ENCODE data around the gene ADAR. TPM values are rescaled to one million over a fixed set of nuclear protein-coding genes. Genes with fewer than 3 reads are reported as not detected.
A peak's percentile ranks its signal among the peaks of the same experiment; 100 is the strongest.

The ADAR gene
- total RNA-seq, 3 donors from 2014 or later (not counting 1 experiment from before 2014, with no cell fraction given), result 260 to 281 (median 265) TPM

DNA sequence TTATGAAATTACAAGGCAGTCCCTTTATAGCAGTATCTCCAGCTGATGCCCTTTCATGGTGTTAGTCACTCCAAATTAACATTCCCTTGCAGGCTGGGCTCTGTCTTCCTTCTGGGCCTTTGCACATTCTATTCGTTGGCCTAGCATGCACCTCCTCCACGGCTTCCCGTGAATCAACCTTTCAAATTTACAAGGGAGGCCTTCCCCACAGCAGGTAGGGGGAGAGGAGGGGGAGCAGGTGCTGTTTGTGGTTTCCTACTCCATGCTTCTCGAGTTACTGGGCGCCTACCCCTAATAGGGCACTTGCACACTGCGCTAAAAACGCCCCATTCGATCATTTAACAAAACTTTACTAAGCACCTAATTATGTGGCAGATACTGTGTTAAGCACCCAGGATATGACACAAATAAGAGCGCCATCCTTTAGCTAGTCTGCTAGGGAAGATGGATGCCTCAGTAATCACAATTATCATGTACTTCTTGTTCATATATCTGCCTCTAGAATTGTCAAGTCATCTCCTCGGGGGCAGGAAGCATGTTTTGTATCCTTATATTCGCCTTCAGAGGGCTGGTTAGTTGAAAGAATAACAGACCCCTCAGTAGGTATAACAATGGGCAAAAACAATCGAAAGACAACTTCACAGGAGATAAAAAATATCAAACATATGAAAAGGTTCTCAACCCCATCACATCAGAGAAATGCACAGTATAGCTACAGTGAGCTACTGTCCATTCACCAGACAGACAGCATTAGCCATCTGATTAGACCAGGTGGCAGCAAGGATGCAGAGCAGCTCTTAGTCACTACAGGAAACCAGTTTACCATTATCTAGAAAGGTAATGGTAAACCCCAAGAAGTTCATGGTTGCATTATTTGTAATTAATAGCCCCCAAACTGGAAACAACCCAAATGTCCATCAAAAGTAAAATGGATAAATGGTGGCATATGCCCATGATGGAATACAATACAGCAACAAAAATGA is 1.7 kb upstream of the ADAR start:
- H3K4me3 ChIP-seq (ENCODE audit: low read length), result no peak overlapping the region
- H3K36me3 Mint-ChIP-seq, result no peaks in the 10 kb centered on the region
- WGBS (ENCODE audit: insufficient coverage), result 50% methylated on average over 7 of the region's 12 CpGs
- no peaks in the 10 kb centered on the region for H3K9me3 ChIP-seq (ENCODE audit: control insufficient read depth, insufficient read depth, low read length)
- no peaks in the 10 kb centered on the region for H3K27me3 Mint-ChIP-seq (ENCODE audit: low read depth in 2 of 2)
- peak overlapping the region; percentile 89 for H3K4me3 Mint-ChIP-seq
- H3K27ac Mint-ChIP-seq, result peak overlapping the region; percentile 87 to 95
- intact Hi-C loops (cut with micrococcal nuclease), result loop anchor here (5.0 kb wide), 1 partner anchor 328 kb away; the partner anchor contains the start of gene PMVK
- ATAC-seq, result no peak
- no peaks in the 10 kb centered on the region for H3K36me3 ChIP-seq (ENCODE audit: control insufficient read depth, insufficient read depth, low read length)
- no peaks in the 10 kb centered on the region for H3K9me3 Mint-ChIP-seq
- peak in 1 of 2 donors; percentile 80 for DNase-seq
- H3K27me3 ChIP-seq (ENCODE audit: control insufficient read depth, insufficient read depth, low read length), result no peaks in the 10 kb centered on the region
- H3K4me1 ChIP-seq (ENCODE audit: control insufficient read depth, insufficient read depth, low read length), result peaks cover 34% of the 10 kb centered on the region
- H3K27ac ChIP-seq (ENCODE audit: low read length), result peak overlapping the region; percentile 91
- peaks cover 41 to 51% of the 10 kb centered on the region in 2 donors for H3K4me1 Mint-ChIP-seq
- TF ChIP-seq CTCF (IDR thresholded peaks at IDR 0.05), result no peak

- Mint-ChIP-seq H3K4me1 (peaks cover 46 to 58% of the 10 kb centered on the region in 2 donors), H3K27me3 (ENCODE audit: low read depth in 2 of 2) (no peaks in the 10 kb centered on the region), H3K4me3 (peak overlapping the region; percentile 89), H3K27ac (peak overlapping the region; percentile 87 to 95), H3K36me3 (no peaks in the 10 kb centered on the region), H3K9me3 (no peaks in the 10 kb centered on the region)
- Histone ChIP-seq H3K36me3 (ENCODE audit: control insufficient read depth, insufficient read depth, low read length) (no peaks in the 10 kb centered on the region), H3K4me1 (ENCODE audit: control insufficient read depth, insufficient read depth, low read length) (peaks cover 40% of the 10 kb centered on the region), H3K27me3 (ENCODE audit: control insufficient read depth, insufficient read depth, low read length) (no peaks in the 10 kb centered on the region), H3K9me3 (ENCODE audit: control insufficient read depth, insufficient read depth, low read length) (no peaks in the 10 kb centered on the region), H3K4me3 (ENCODE audit: low read length) (peak overlapping the region; percentile 77), H3K27ac (ENCODE audit: low read length) (peak overlapping the region; percentile 91)
- DNase-seq (peak; percentile 33 to 67), ATAC-seq (peak; percentile 14 to 43 (median 17))
- intact Hi-C loops (cut with micrococcal nuclease), result loop anchor here (1.0 to 5.0 kb wide), 3 partner anchors 19 to 329 kb away; partner anchors contain the start of gene PMVK
- WGBS (ENCODE audit: insufficient coverage), result 7% methylated on average over 27 of the region's 37 CpGs
- TF ChIP-seq CTCF (IDR thresholded peaks at IDR 0.05), result no peak
Observed at GRCh38 chr1:154608397-154609270, 648 bp upstream of the ADAR start.

DNA sequence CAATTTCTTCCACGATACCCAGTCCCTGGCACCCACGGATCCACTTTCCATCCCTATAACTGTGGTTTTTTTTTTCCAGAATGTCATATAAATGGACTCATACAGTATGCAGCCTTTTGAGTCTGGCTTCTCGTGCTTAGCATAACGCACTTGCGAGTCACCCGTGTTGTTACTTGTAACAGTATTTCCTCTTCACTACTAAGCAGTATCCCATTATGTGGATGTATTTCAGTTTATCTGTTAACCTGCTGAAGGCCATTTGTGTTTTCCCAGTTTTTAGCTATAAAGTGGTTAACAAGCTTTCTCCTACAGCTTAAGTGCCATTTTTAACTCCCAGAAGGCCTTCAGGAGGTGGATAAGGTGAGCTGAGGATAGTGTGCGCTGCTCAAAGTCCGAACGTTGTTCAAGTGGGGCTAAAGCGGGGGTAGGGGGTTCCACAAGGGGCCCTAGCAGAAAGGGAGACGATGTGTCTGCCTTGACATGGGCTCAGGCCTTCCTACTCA is 829 bp downstream of the ADAR start:
- ATAC-seq (peak in 1 of 3 donors; percentile 2), DNase-seq (peak; percentile 28 to 37)
- H3K4me1 Mint-ChIP-seq, result peaks cover 48 to 67% of the 10 kb centered on the region in 2 donors
- Histone ChIP-seq H3K4me1 (ENCODE audit: control insufficient read depth, insufficient read depth, low read length) (peaks cover 50% of the 10 kb centered on the region), H3K27me3 (ENCODE audit: control insufficient read depth, insufficient read depth, low read length) (no peaks in the 10 kb centered on the region), H3K27ac (ENCODE audit: low read length) (peak overlapping the region; percentile 91), H3K9me3 (ENCODE audit: control insufficient read depth, insufficient read depth, low read length) (no peaks in the 10 kb centered on the region), H3K4me3 (ENCODE audit: low read length) (peak overlapping the region; percentile 77), H3K36me3 (ENCODE audit: control insufficient read depth, insufficient read depth, low read length) (peaks cover 4% of the 10 kb centered on the region)
- H3K27ac Mint-ChIP-seq, result peak overlapping the region; percentile 87 to 95
- intact Hi-C loops (cut with micrococcal nuclease), result loop anchor here (5.0 kb wide), 1 partner anchor 330 kb away; the partner anchor contains the start of gene PMVK
- no peaks in the 10 kb centered on the region for H3K27me3 Mint-ChIP-seq (ENCODE audit: low read depth in 2 of 2)
- H3K9me3 Mint-ChIP-seq, result no peaks in the 10 kb centered on the region
- WGBS (ENCODE audit: insufficient coverage), result 5% methylated on average over 11 of the region's 11 CpGs
- H3K4me3 Mint-ChIP-seq, result peak overlapping the region; percentile 89
- TF ChIP-seq CTCF (IDR thresholded peaks at IDR 0.05), result no peak
- H3K36me3 Mint-ChIP-seq, result no peaks in the 10 kb centered on the region

Data from natural killer cell (primary cell).